Keratinocyte (primary cell): Measurements from ENCODE around the gene CDK5RAP3. TPM values are rescaled to one million over a fixed set of nuclear protein-coding genes. Genes with fewer than 3 reads are reported as not detected.

Experiments
- DNase-seq: peaks from one replicate; pipeline ENCODE4 v3.0.0-alpha.2; 2011; ENCODE audit warnings: low read depth, missing footprints, low spot score
- FAIRE-seq: peaks from 2 replicates; lab custom pipeline; 2011; peaks lifted over from hg19 to GRCh38; lab: Jason Lieb, UNC
- H2AFZ ChIP-seq: 2 replicates; pipeline ENCODE4 v1.6.0; 2012; ENCODE audit warnings: low read length, control low read depth, inconsistent platforms; ENCODE audit not compliant: control insufficient read depth
- H3K27ac ChIP-seq: 2 replicates; pipeline ENCODE4 v1.5.1; 2011; ENCODE audit warnings: low read length; ENCODE audit not compliant: control insufficient read depth, insufficient read depth
- H3K27me3 ChIP-seq: 3 replicates; pipeline ENCODE4 v1.6.0; 2011; ENCODE audit warnings: low read length; ENCODE audit not compliant: control insufficient read depth, insufficient read depth; ENCODE audit errors: extremely low read depth
- H3K36me3 ChIP-seq, 2 experiments: 2 replicates in 1 of 2; 3 replicates in 1 of 2; pipeline ENCODE4 v1.5.1; 2011; ENCODE audit warnings: low read length in 2 of 2, mild to moderate bottlenecking in 1 of 2; ENCODE audit not compliant: control insufficient read depth in 2 of 2, insufficient read depth in 2 of 2; ENCODE audit errors: extremely low read depth in 1 of 2
- H3K4me1 ChIP-seq: 3 replicates; pipeline ENCODE4 v1.5.1; 2011; ENCODE audit warnings: low read length; ENCODE audit not compliant: control insufficient read depth, insufficient read depth; ENCODE audit errors: extremely low read depth
- H3K4me2 ChIP-seq: 3 replicates; pipeline ENCODE4 v1.6.0; 2011; ENCODE audit warnings: low read depth, low read length; ENCODE audit not compliant: control insufficient read depth, insufficient read depth; ENCODE audit errors: extremely low read depth
- H3K4me3 ChIP-seq, 3 experiments: fragments of 200-600 bp in 1 of 3; sonication (generic) in 1 of 3; 2 replicates in 2 of 3; 3 replicates in 1 of 3; pipeline ENCODE4 v1.5.1; 2011 to 2016; ENCODE audit warnings: low read length in 3 of 3, mild to moderate bottlenecking in 3 of 3, control low read depth in 2 of 3, inconsistent platforms in 1 of 3, low read depth in 1 of 3, mixed read lengths in 1 of 3, mixed run types in 1 of 3, moderate library complexity in 1 of 3; ENCODE audit not compliant: control insufficient read depth in 2 of 3, insufficient read depth in 2 of 3; ENCODE audit errors: extremely low read depth in 1 of 3
- H3K79me2 ChIP-seq: 2 replicates; pipeline ENCODE4 v1.6.0; 2012; ENCODE audit warnings: low read length; ENCODE audit not compliant: control insufficient read depth, insufficient read depth
- H3K9ac ChIP-seq: 3 replicates; pipeline ENCODE4 v1.6.0; 2011; ENCODE audit warnings: low read length; ENCODE audit not compliant: control insufficient read depth, insufficient read depth; ENCODE audit errors: extremely low read depth
- H3K9me1 ChIP-seq: 3 replicates; pipeline ENCODE4 v1.6.0; 2011; ENCODE audit warnings: low read length; ENCODE audit not compliant: control insufficient read depth, insufficient read depth; ENCODE audit errors: extremely low read depth
- H3K9me3 ChIP-seq: 2 replicates; pipeline ENCODE4 v1.5.1; 2012; ENCODE audit warnings: low read depth, low read length; ENCODE audit not compliant: control insufficient read depth
- H4K20me1 ChIP-seq: 3 replicates; pipeline ENCODE4 v1.6.0; 2011; ENCODE audit warnings: low read length; ENCODE audit not compliant: control insufficient read depth, insufficient read depth; ENCODE audit errors: extremely low read depth
- CTCF ChIP-seq, 3 experiments: IDR thresholded peaks in 1 of 3; conservative IDR thresholded peaks in 1 of 3; optimal IDR thresholded peaks in 1 of 3; 2 replicates in 2 of 3; 3 replicates in 1 of 3; pipeline versions ENCODE3 to v1.5.1; 2011; ENCODE audit warnings: low read length in 3 of 3, mild to moderate bottlenecking in 3 of 3, moderate library complexity in 2 of 3, control low read depth in 1 of 3, inconsistent platforms in 1 of 3; ENCODE audit not compliant: insufficient read depth in 2 of 3; ENCODE audit errors: extremely low read depth in 1 of 3
- EZH2 ChIP-seq: IDR thresholded peaks from one replicate; pipeline ENCODE4 v1.6.1; 2012; ENCODE audit warnings: inconsistent platforms, mild to moderate bottlenecking, low read length, moderate library complexity
- dilution Hi-C: fragments of 300-500 bp; cut with MboI; formaldehyde crosslinking; loops from one replicate; pipeline ENCODE4 v1.7.0; 2020; ENCODE audit warnings: low sequenced_read_pairs; ENCODE audit not compliant: extremely low pct_ligation_motif_present
- polyA plus RNA-seq, 5 experiments: library from polyadenylated mRNA; depleted of rRNA in 3 of 5; stranded (reverse) in 3 of 5; stranded (forward) in 1 of 5; unstranded in 1 of 5; fragments of >200 nt; gene quantifications; 1 replicate in 1 of 5; 2 replicates in 3 of 5; 3 replicates in 1 of 5; pipeline versions ENCODE4 v1.2.1 to v1.2.3, GENCODE V29; 2011 to 2012; ENCODE audit warnings: missing spikeins in 2 of 5, low read depth in 1 of 5, low replicate concordance in 1 of 5

The CDK5RAP3 gene
- polyA plus RNA-seq, 1 donor (not counting 4 experiments of a cell fraction or from before 2014, with no cell fraction given), result 63.9 TPM

DNA sequence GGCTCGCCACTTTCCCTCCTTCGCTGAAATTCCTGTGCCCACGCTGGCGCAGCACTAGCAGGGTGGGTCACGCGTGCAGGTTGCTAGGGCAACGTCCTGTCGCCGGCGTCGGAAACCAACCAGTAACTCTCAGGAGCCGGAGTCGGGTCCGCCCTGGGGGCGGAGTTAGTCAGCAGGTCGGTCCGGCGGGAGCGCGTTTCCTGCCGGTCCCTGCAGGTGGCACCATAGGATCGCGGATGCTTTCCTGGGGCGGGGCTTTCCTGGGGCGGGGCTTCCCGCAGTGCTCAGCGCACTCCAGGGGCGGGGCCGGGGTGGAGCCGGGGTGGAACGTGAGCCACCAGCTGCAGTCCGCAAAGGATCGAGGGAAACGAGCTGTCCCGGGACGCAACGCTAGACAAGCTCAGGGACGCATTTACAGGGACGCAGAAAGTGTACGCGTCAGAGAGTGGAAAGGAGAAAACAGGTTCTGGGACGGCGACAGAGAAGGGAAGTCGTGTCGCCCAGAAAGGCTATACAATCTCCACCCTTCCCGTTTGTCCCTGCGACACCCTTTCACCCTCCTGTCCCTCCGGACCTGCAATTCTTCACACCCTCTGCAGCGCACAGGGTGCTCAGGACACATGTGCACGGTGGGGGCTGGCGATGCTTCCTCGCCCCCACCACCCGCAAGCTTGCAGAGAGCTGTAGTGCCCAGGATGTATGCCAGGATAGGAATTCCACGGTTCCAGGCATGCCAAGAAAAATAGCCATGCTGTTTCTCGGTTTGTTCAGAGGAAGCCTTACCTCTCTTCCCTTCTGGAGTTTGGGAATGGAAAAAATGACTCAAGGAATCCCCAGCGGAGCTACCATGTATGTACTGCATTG is 54.4 kb downstream of the CDK5RAP3 start:
- DNase-seq, result peak; percentile 89
- dilution Hi-C loops, result no loop called here
- FAIRE-seq, result peak; percentile 5

DNA sequence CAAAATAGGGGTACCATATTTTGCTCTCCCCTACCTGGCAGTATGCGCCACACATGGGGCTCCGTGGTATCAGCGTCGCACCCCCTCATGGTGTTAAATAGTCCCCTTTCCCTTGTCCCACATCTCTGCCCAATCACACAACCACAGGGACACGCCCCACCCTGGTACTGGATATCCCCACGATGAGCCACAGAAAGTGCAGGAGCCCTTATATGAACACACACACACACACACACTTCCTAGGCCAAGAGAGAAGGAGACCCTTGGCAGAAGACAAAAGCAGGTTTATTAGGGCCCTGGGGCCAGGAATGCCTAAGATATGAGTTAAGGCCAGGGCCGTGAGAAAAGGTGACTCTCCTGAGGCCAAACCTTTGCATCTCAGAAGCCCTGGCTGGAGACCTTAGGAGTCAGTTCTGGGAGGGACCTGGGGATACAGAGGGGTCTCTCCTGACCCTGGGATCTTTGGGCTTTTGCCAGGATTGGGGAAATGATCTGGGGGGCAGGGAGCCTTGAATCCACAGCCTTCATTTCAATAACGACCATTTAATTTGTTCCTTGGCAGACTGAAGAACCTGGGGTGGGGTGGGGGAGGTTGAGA is 55.1 kb downstream of the CDK5RAP3 start:
- dilution Hi-C loops, result no loop called here
- peak overlapping the region; percentile 59 for H3K9ac ChIP-seq
- H3K9me3 ChIP-seq, result no peaks in the 10 kb centered on the region
- FAIRE-seq (no peak), DNase-seq (no peak)
- H3K4me2 ChIP-seq, result peak overlapping the region; percentile 97
- no peaks in the 10 kb centered on the region for H4K20me1 ChIP-seq
- H3K27me3 ChIP-seq, result no peaks in the 10 kb centered on the region
- peaks cover 48% of the 10 kb centered on the region for H3K4me1 ChIP-seq
- peak overlapping the region; percentile 21 for H2AFZ ChIP-seq
- peak overlapping the region; percentile 39 to 89 (median 52) for H3K4me3 ChIP-seq
- peak overlapping the region; percentile 85 for H3K27ac ChIP-seq
- no peaks in the 10 kb centered on the region for H3K36me3 ChIP-seq
- peaks cover 3% of the 10 kb centered on the region for H3K9me1 ChIP-seq
- no peak for TF ChIP-seq EZH2
- no peak for TF ChIP-seq CTCF (optimal IDR thresholded peaks at IDR 0.05 in 1 of 3, IDR thresholded peaks at IDR 0.05 in 1 of 3, conservative IDR thresholded peaks at IDR 0.05 in 1 of 3; ENCODE audit: extremely low read depth in 1 of 3, insufficient read depth in 2 of 3, low read length in 3 of 3)
- no peaks in the 10 kb centered on the region for H3K79me2 ChIP-seq

More for the DNA sequence above, 54.4 kb downstream of the CDK5RAP3 start:
- H3K4me2 ChIP-seq, result peak overlapping the region; percentile 97
- H3K27ac ChIP-seq, result peak overlapping the region; percentile 85
- TF ChIP-seq CTCF (optimal IDR thresholded peaks at IDR 0.05 in 1 of 3, IDR thresholded peaks at IDR 0.05 in 1 of 3, conservative IDR thresholded peaks at IDR 0.05 in 1 of 3; ENCODE audit: extremely low read depth in 1 of 3, insufficient read depth in 2 of 3, low read length in 3 of 3) (peak; percentile 56 to 94 (median 92)), EZH2 (no peak)
- H3K79me2 ChIP-seq, result no peaks in the 10 kb centered on the region
- H4K20me1 ChIP-seq, result no peaks in the 10 kb centered on the region
- peak overlapping the region; percentile 39 to 89 (median 66) for H3K4me3 ChIP-seq
- H3K36me3 ChIP-seq, result no peaks in the 10 kb centered on the region
- H3K4me1 ChIP-seq, result peaks cover 42% of the 10 kb centered on the region
- peak overlapping the region; percentile 86 for H2AFZ ChIP-seq
- no peaks in the 10 kb centered on the region for H3K9me3 ChIP-seq
- H3K9me1 ChIP-seq, result peaks cover 3% of the 10 kb centered on the region
- peak overlapping the region; percentile 73 for H3K9ac ChIP-seq
- H3K27me3 ChIP-seq, result no peaks in the 10 kb centered on the region
